ENCODE results near the gene SLIT3.

The SLIT3 gene

DNA sequence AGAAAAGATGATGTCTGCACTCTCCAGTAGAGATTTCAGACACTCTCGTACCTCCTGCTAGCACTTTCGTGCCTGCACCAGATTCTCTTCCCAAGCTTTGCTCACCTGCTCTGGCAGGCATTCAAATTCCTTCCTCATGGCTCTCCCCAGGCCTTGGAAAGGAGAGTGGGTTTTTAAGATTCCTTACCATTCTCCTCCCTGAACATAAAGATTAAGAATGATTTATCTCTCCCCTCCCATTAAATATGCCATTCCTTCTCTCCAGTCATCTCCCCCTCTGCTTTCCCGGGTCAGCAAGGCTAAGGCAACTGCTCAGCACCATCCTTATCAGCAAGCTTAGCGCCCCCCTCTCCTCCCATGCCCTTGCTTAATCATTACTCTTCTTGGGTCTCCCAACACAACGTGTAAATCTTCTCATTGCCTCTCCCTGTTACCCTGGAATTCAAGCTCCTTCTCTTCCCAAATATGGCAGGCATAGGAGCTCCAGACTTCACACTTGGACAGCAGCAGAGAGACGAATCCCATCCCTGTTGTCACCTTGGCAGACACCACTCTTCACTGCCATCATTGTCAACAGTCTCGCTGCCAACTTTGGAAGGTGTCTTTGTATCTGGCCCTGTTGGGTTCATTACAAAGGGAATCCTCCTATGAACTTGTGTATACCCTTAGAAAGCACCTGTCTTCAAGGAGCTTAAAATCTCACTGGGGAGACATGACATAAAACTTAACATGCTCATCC is 332.9 kb downstream of the SLIT3 start:
- no peak overlapping the region for H3K27ac ChIP-seq (ENCODE audit: low read length)
- TF ChIP-seq EZH2 (IDR thresholded peaks at IDR 0.05; ENCODE audit: borderline replicate concordance, low read depth, low read length, severe bottlenecking), result no peak
- TF ChIP-seq, protein P1, sequence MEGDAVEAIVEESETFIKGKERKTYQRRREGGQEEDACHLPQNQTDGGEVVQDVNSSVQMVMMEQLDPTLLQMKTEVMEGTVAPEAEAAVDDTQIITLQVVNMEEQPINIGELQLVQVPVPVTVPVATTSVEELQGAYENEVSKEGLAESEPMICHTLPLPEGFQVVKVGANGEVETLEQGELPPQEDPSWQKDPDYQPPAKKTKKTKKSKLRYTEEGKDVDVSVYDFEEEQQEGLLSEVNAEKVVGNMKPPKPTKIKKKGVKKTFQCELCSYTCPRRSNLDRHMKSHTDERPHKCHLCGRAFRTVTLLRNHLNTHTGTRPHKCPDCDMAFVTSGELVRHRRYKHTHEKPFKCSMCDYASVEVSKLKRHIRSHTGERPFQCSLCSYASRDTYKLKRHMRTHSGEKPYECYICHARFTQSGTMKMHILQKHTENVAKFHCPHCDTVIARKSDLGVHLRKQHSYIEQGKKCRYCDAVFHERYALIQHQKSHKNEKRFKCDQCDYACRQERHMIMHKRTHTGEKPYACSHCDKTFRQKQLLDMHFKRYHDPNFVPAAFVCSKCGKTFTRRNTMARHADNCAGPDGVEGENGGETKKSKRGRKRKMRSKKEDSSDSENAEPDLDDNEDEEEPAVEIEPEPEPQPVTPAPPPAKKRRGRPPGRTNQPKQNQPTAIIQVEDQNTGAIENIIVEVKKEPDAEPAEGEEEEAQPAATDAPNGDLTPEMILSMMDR (IDR thresholded peaks at IDR 0.05; ENCODE audit: borderline replicate concordance, extremely low read depth, low read length, poor library complexity, severe bottlenecking), result no peak
- ATAC-seq (ENCODE audit: insufficient read depth, low read depth), result no peak
- no peaks in the 10 kb centered on the region for H3K9me3 ChIP-seq (ENCODE audit: insufficient read depth, low read length, severe bottlenecking)
- no peaks in the 10 kb centered on the region for H4K20me1 ChIP-seq (ENCODE audit: insufficient read depth, low read length)
- H2AFZ ChIP-seq (ENCODE audit: low read depth, low read length), result no peak overlapping the region
- H3K27me3 ChIP-seq (ENCODE audit: insufficient read depth, low read length, poor library complexity), result peaks cover 11% of the 10 kb centered on the region
- no peaks in the 10 kb centered on the region for H3K79me2 ChIP-seq (ENCODE audit: insufficient read depth, low read length)
- H3K9ac ChIP-seq (ENCODE audit: low read depth, low read length), result no peak overlapping the region
- no peak overlapping the region for H3K4me2 ChIP-seq (ENCODE audit: insufficient read depth, low read length)
- no peaks in the 10 kb centered on the region for H3K4me1 ChIP-seq (ENCODE audit: insufficient read depth, low read length)
- DNase-seq, result no peak
- no peaks in the 10 kb centered on the region for H3K36me3 ChIP-seq (ENCODE audit: insufficient read depth, low read length)
- no peak overlapping the region for H3K4me3 ChIP-seq (ENCODE audit: low read depth in 1 of 2, low read length in 2 of 2)

DNA sequence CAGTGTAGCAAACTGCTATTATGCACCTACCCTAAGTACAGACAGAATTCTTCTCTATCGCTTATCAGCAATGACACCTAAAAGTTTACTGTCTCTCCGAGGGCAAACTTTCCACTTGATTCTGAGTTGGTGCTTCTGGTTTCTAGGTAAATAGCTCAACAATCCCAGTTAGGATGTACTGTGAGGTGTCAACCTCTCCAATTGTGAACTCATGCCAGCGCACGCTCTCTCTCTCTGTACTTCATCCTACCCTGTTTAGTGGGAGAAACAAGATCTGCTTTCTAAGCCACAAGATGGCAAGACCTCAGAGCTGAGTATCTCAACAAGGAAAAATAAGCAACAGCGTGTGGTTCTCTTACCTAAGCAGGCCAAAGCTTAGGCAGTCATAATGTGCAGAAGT is 335.3 kb downstream of the SLIT3 start:
- no peak overlapping the region for H3K27ac ChIP-seq (ENCODE audit: low read length)
- H3K4me2 ChIP-seq (ENCODE audit: insufficient read depth, low read length), result no peak overlapping the region
- no peak overlapping the region for H2AFZ ChIP-seq (ENCODE audit: low read depth, low read length)
- no peaks in the 10 kb centered on the region for H3K36me3 ChIP-seq (ENCODE audit: insufficient read depth, low read length)
- no peak overlapping the region for H3K4me3 ChIP-seq (ENCODE audit: low read depth in 1 of 2, low read length in 2 of 2)
- H3K79me2 ChIP-seq (ENCODE audit: insufficient read depth, low read length), result no peaks in the 10 kb centered on the region
- peaks cover 11% of the 10 kb centered on the region for H3K27me3 ChIP-seq (ENCODE audit: insufficient read depth, low read length, poor library complexity)
- no peak overlapping the region for H3K9ac ChIP-seq (ENCODE audit: low read depth, low read length)
- ATAC-seq (ENCODE audit: insufficient read depth, low read depth) (no peak), DNase-seq (no peak)
- H3K9me3 ChIP-seq (ENCODE audit: insufficient read depth, low read length, severe bottlenecking), result no peaks in the 10 kb centered on the region
- TF ChIP-seq, protein P1 (IDR thresholded peaks at IDR 0.05; ENCODE audit: borderline replicate concordance, extremely low read depth, low read length, poor library complexity, severe bottlenecking), result no peak
- no peak for TF ChIP-seq EZH2 (IDR thresholded peaks at IDR 0.05; ENCODE audit: borderline replicate concordance, low read depth, low read length, severe bottlenecking)
- no peaks in the 10 kb centered on the region for H3K4me1 ChIP-seq (ENCODE audit: insufficient read depth, low read length)
- H4K20me1 ChIP-seq (ENCODE audit: insufficient read depth, low read length), result no peaks in the 10 kb centered on the region

DNA sequence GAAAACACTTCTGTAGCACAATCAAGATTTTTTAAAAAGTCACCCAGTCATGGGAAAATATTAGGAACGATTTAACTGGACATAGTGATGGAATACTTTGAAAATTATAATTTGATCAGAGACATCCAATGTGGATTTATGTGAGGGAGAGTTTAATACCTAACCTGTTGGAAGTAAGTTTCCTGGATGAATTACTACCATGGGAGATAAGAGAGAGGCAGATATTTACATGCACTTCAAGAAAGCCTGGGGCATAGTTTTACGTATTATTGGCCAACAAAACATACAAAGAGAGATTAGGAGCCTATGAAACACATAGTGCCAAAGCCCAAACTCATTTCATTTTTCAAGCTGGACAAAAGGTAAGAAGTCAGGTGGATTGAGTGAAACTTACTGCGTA is 336.8 kb downstream of the SLIT3 start:
- ATAC-seq (ENCODE audit: insufficient read depth, low read depth), result no peak

DNA sequence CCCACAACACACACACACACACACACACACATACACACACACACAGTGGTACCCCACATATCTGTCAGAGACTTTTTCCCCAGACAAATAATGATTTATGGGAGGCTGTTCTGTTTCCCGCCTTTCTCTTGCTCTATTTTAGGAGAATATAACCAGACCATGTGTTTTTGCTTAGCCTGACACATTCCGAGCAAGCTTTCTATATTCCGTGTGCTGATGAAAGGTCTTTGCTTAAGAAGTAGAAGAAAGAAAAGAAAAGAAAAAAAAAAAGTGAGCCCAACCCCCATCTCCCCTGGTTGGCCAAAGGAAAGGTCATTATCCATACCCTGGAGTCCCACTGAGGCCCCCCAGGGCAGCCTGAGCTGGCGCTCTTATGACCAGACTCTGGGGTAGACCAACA is 338.6 kb downstream of the SLIT3 start:
- Histone ChIP-seq H2AFZ (ENCODE audit: low read depth, low read length) (no peak overlapping the region), H3K9me3 (ENCODE audit: insufficient read depth, low read length, severe bottlenecking) (no peaks in the 10 kb centered on the region), H3K27me3 (ENCODE audit: insufficient read depth, low read length, poor library complexity) (peaks cover 11% of the 10 kb centered on the region), H3K4me1 (ENCODE audit: insufficient read depth, low read length) (no peaks in the 10 kb centered on the region), H3K9ac (ENCODE audit: low read depth, low read length) (no peak overlapping the region), H3K4me3 (ENCODE audit: low read depth in 1 of 2, low read length in 2 of 2) (no peak overlapping the region), H3K36me3 (ENCODE audit: insufficient read depth, low read length) (no peaks in the 10 kb centered on the region), H3K79me2 (ENCODE audit: insufficient read depth, low read length) (no peaks in the 10 kb centered on the region), H4K20me1 (ENCODE audit: insufficient read depth, low read length) (no peaks in the 10 kb centered on the region), H3K4me2 (ENCODE audit: insufficient read depth, low read length) (no peak overlapping the region), H3K27ac (ENCODE audit: low read length) (no peak overlapping the region)
- DNase-seq (no peak), ATAC-seq (ENCODE audit: insufficient read depth, low read depth) (no peak)
- no peak for TF ChIP-seq EZH2 (IDR thresholded peaks at IDR 0.05; ENCODE audit: borderline replicate concordance, low read depth, low read length, severe bottlenecking)
- TF ChIP-seq, protein P1 (IDR thresholded peaks at IDR 0.05; ENCODE audit: borderline replicate concordance, extremely low read depth, low read length, poor library complexity, severe bottlenecking), result no peak

More for the DNA sequence above, 336.8 kb downstream of the SLIT3 start:
- H3K79me2 ChIP-seq (ENCODE audit: insufficient read depth, low read length), result no peaks in the 10 kb centered on the region
- H3K27ac ChIP-seq (ENCODE audit: low read length), result no peak overlapping the region
- DNase-seq, result no peak
- H3K27me3 ChIP-seq (ENCODE audit: insufficient read depth, low read length, poor library complexity), result peaks cover 11% of the 10 kb centered on the region
- no peak for TF ChIP-seq EZH2 (IDR thresholded peaks at IDR 0.05; ENCODE audit: borderline replicate concordance, low read depth, low read length, severe bottlenecking)
- no peak overlapping the region for H3K4me2 ChIP-seq (ENCODE audit: insufficient read depth, low read length)
- no peak overlapping the region for H3K4me3 ChIP-seq (ENCODE audit: low read depth in 1 of 2, low read length in 2 of 2)
- H4K20me1 ChIP-seq (ENCODE audit: insufficient read depth, low read length), result no peaks in the 10 kb centered on the region
- no peaks in the 10 kb centered on the region for H3K9me3 ChIP-seq (ENCODE audit: insufficient read depth, low read length, severe bottlenecking)
- H3K4me1 ChIP-seq (ENCODE audit: insufficient read depth, low read length), result no peaks in the 10 kb centered on the region
- H2AFZ ChIP-seq (ENCODE audit: low read depth, low read length), result no peak overlapping the region
- no peak overlapping the region for H3K9ac ChIP-seq (ENCODE audit: low read depth, low read length)
- no peaks in the 10 kb centered on the region for H3K36me3 ChIP-seq (ENCODE audit: insufficient read depth, low read length)

Data from DND-41 (cell line).